Prostate gland (tissue), 2 donors: ENCODE results near the gene HCN3. TPM values are rescaled to one million over a fixed set of nuclear protein-coding genes. Genes with fewer than 3 reads are reported as not detected.
"Not testable (repeated sequence)": the region's sequence is repeated elsewhere in the genome, so short reads cannot be mapped to it uniquely, and the experiment has no call there.

Experiments used
- DNase-seq: peaks from one replicate; pipeline ENCODE4 v3.0.0-alpha.2; 2019; ENCODE audit warnings: low spot score
- H3K27ac ChIP-seq, 2 donors: fragments of 200-600 bp; sonication (generic); 2 replicates each; pipeline ENCODE4 v1.5.1; 2017 to 2019
- H3K27me3 ChIP-seq: fragments of 200-600 bp; sonication (generic); replicated peaks from 2 replicates; pipeline ENCODE4 v1.5.1; 2019; ENCODE audit not compliant: insufficient read depth
- H3K36me3 ChIP-seq, 2 donors: fragments of 200-600 bp; sonication (generic); 1 replicate in 1 of 2; 2 replicates in 1 of 2; pipeline versions ENCODE4 v1.5.1 to v1.8.1; 2017 to 2019
- H3K4me1 ChIP-seq: fragments of 200-600 bp; sonication (generic); replicated peaks from 2 replicates; pipeline ENCODE4 v1.5.1; 2019
- H3K4me3 ChIP-seq, 2 donors: fragments of 200-600 bp; sonication (generic); 2 replicates each; pipeline ENCODE4 v1.5.1; 2017 to 2019
- H3K9me3 ChIP-seq: fragments of 200-600 bp; sonication (generic); 2 replicates; pipeline ENCODE4 v1.5.1; 2017
- CTCF ChIP-seq, 4 experiments: fragments of 200-600 bp in 2 of 4; fragments of 450-650 bp in 2 of 4; sonication (generic) in 2 of 4; IDR thresholded peaks; 1 replicate in 3 of 4; 2 replicates in 1 of 4; pipeline ENCODE4 v1.5.1; 2016 to 2019; ENCODE audit warnings: antibody characterized with exemption in 4 of 4, mild to moderate bottlenecking in 2 of 4, moderate library complexity in 2 of 4
- POLR2A ChIP-seq: fragments of 450-650 bp; IDR thresholded peaks from one replicate; pipeline ENCODE4 v1.6.1; 2016; ENCODE audit warnings: antibody characterized with exemption, mild to moderate bottlenecking
- POLR2AphosphoS5 ChIP-seq: sonication (generic); formaldehyde crosslinking; IDR thresholded peaks from one replicate; pipeline ENCODE4 v1.6.1; 2017; ENCODE audit warnings: antibody characterized with exemption
- WGBS: methylation state at CpG from one replicate; pipeline ENCODE4 v1.1.5; 2018; 5-methylcytosine and 5-hydroxymethylcytosine counted together
- intact Hi-C: fragments of 100-400 bp; cut with DNase I; formaldehyde crosslinking; loops from one replicate; pipeline ENCODE4 v1.14.2; 2022
- total RNA-seq, 2 donors: library from RNA; depleted of rRNA; stranded (reverse); fragments of >200 nt; gene quantifications; one replicate each; pipeline ENCODE4 v1.1.0, GENCODE V29; 2016

Gene HCN3
- total RNA-seq, 2 donors from 2014 or later: 1.9 to 2.6 TPM

GRCh38 chr1:155285631-155286044 is 8.4 kb downstream of the HCN3 start:
- TF ChIP-seq POLR2A (no peak), CTCF (IDR thresholded peaks at IDR 0.05) (no peak), POLR2AphosphoS5 (no peak)
- Histone ChIP-seq H3K4me3 (no peak overlapping the region), H3K27me3 (no peaks in the 10 kb centered on the region), H3K27ac (no peak overlapping the region), H3K4me1 (no peaks in the 10 kb centered on the region), H3K9me3 (no peaks in the 10 kb centered on the region), H3K36me3 (no peaks in the 10 kb centered on the region)
- intact Hi-C loops: no loop called here
- DNase-seq: no peak
- WGBS: 88% methylated on average over 18 of the region's 18 CpGs

- H3K36me3 ChIP-seq: no peaks in the 10 kb centered on the region
- DNase-seq: no peak
- H3K4me3 ChIP-seq: no peak overlapping the region
- H3K27ac ChIP-seq: no peak overlapping the region
- no peaks in the 10 kb centered on the region for H3K27me3 ChIP-seq
- no peaks in the 10 kb centered on the region for H3K4me1 ChIP-seq
- 92% methylated on average over 2 of the region's 2 CpGs for WGBS
- intact Hi-C loops: no loop called here
- H3K9me3 ChIP-seq: no peaks in the 10 kb centered on the region
- TF ChIP-seq POLR2AphosphoS5 (no peak), POLR2A (no peak), CTCF (IDR thresholded peaks at IDR 0.05) (no peak)
Observed at GRCh38 chr1:155286544-155286943, 9.3 kb downstream of the HCN3 start.

- Histone ChIP-seq H3K4me3 (no peak overlapping the region), H3K27ac (no peak overlapping the region), H3K4me1 (no peaks in the 10 kb centered on the region), H3K9me3 (no peaks in the 10 kb centered on the region), H3K36me3 (no peaks in the 10 kb centered on the region), H3K27me3 (no peaks in the 10 kb centered on the region)
- WGBS: 90% methylated on average over 21 of the region's 21 CpGs
- no peak for DNase-seq
- intact Hi-C loops: no loop called here
- no peak for TF ChIP-seq CTCF (IDR thresholded peaks at IDR 0.05)
- TF ChIP-seq POLR2A: no peak
- TF ChIP-seq POLR2AphosphoS5: no peak
Observed at GRCh38 chr1:155287987-155288543, 10.8 kb downstream of the HCN3 start.

- DNase-seq, H3K27me3 ChIP-seq, H3K27ac ChIP-seq, H3K4me1 ChIP-seq, H3K4me3 ChIP-seq, intact Hi-C loops, H3K9me3 ChIP-seq, H3K36me3 ChIP-seq: not testable (repeated sequence)
- WGBS: 83% methylated on average over 10 of the region's 10 CpGs
Observed at GRCh38 chr1:155291006-155291405, 13.7 kb downstream of the HCN3 start.

- TF ChIP-seq POLR2A (no peak), CTCF (IDR thresholded peaks at IDR 0.05) (no peak)
- intact Hi-C loops: no loop called here
- Histone ChIP-seq H3K9me3 (no peaks in the 10 kb centered on the region), H3K27me3 (peaks cover 5% of the 10 kb centered on the region), H3K4me1 (no peaks in the 10 kb centered on the region), H3K27ac (no peak overlapping the region), H3K36me3 (no peaks in the 10 kb centered on the region), H3K4me3 (no peak overlapping the region)
- DNase-seq: no peak
- WGBS: 79% methylated on average over 13 of the region's 17 CpGs
Observed at GRCh38 chr1:155293086-155293749, 16.0 kb downstream of the HCN3 start.
